Loucy (cell line): Measurements from ENCODE around the gene SDCCAG8.
A peak's percentile ranks its signal among the peaks of the same experiment; 100 is the strongest.

ENCODE experiments used
- H2AFZ ChIP-seq: fragments of 200-600 bp; sonication (generic); 2 replicates; pipeline ENCODE4 v1.6.0; 2016; ENCODE audit warnings: antibody characterized with exemption, mild to moderate bottlenecking, low read length, moderate library complexity
- H3F3A ChIP-seq: fragments of 200-600 bp; 2 replicates; pipeline ENCODE4 v1.6.0; 2016; ENCODE audit warnings: antibody characterized with exemption, low read depth, mild to moderate bottlenecking
- H3K27me3 ChIP-seq: fragments of 200-600 bp; sonication (generic); 2 replicates; pipeline ENCODE4 v1.6.1; 2014; ENCODE audit warnings: low read length, mild to moderate bottlenecking; ENCODE audit not compliant: insufficient read depth, poor library complexity, severe bottlenecking
- H3K36me3 ChIP-seq: fragments of 200-600 bp; sonication (generic); 2 replicates; pipeline ENCODE4 v1.6.1; 2016; ENCODE audit warnings: low read length; ENCODE audit not compliant: insufficient read depth
- H3K4me1 ChIP-seq: fragments of 200-600 bp; sonication (generic); 2 replicates; pipeline ENCODE4 v1.5.1; 2014; ENCODE audit warnings: low read length, mild to moderate bottlenecking; ENCODE audit not compliant: insufficient read depth, poor library complexity, severe bottlenecking
- H3K4me2 ChIP-seq: fragments of 200-600 bp; sonication (generic); 2 replicates; pipeline ENCODE4 v1.6.0; 2014; ENCODE audit warnings: antibody characterized with exemption, low read length, low read depth, mild to moderate bottlenecking; ENCODE audit not compliant: poor library complexity, severe bottlenecking
- H3K4me3 ChIP-seq: fragments of 200-600 bp; sonication (generic); 2 replicates; pipeline ENCODE4 v1.5.1; 2014; ENCODE audit warnings: low read length, mild to moderate bottlenecking, mixed read lengths; ENCODE audit not compliant: poor library complexity, severe bottlenecking
- H3K79me2 ChIP-seq: fragments of 200-600 bp; sonication (generic); 2 replicates; pipeline ENCODE4 v1.6.1; 2014; ENCODE audit warnings: low read length; ENCODE audit not compliant: insufficient read depth
- H3K9ac ChIP-seq: fragments of 200-600 bp; sonication (generic); 2 replicates; pipeline ENCODE4 v1.6.0; 2014; ENCODE audit warnings: mild to moderate bottlenecking, low read depth, low read length, moderate library complexity; ENCODE audit not compliant: poor library complexity, severe bottlenecking
- H3K9me2 ChIP-seq: fragments of 200-600 bp; sonication (generic); replicated peaks from 2 replicates; pipeline ENCODE4 v1.6.1; 2016; ENCODE audit warnings: low read depth, low read length, mixed read lengths
- H3K9me3 ChIP-seq: fragments of 200-600 bp; sonication (generic); 2 replicates; pipeline ENCODE4 v1.6.1; 2014; ENCODE audit warnings: mild to moderate bottlenecking, antibody characterized with exemption, low read length, low read depth; ENCODE audit not compliant: insufficient read depth
- H4K20me1 ChIP-seq: fragments of 200-600 bp; sonication (generic); 2 replicates; pipeline ENCODE4 v1.6.0; 2014; ENCODE audit warnings: antibody characterized with exemption, low read length, mild to moderate bottlenecking; ENCODE audit not compliant: insufficient read depth, poor library complexity, severe bottlenecking
- EZH2phosphoT487 ChIP-seq: fragments of 200-600 bp; IDR thresholded peaks from 2 replicates; pipeline ENCODE4 v1.6.1; 2018; ENCODE audit warnings: antibody characterized with exemption, mild to moderate bottlenecking, moderate library complexity, borderline replicate concordance
- TF ChIP-seq, protein P1 (sequence below): fragments of 200-600 bp; sonication (generic); conservative IDR thresholded peaks from 2 replicates; pipeline ENCODE4 v1.5.1; 2014; ENCODE audit warnings: mild to moderate bottlenecking, antibody characterized with exemption, low read length

Gene SDCCAG8

DNA sequence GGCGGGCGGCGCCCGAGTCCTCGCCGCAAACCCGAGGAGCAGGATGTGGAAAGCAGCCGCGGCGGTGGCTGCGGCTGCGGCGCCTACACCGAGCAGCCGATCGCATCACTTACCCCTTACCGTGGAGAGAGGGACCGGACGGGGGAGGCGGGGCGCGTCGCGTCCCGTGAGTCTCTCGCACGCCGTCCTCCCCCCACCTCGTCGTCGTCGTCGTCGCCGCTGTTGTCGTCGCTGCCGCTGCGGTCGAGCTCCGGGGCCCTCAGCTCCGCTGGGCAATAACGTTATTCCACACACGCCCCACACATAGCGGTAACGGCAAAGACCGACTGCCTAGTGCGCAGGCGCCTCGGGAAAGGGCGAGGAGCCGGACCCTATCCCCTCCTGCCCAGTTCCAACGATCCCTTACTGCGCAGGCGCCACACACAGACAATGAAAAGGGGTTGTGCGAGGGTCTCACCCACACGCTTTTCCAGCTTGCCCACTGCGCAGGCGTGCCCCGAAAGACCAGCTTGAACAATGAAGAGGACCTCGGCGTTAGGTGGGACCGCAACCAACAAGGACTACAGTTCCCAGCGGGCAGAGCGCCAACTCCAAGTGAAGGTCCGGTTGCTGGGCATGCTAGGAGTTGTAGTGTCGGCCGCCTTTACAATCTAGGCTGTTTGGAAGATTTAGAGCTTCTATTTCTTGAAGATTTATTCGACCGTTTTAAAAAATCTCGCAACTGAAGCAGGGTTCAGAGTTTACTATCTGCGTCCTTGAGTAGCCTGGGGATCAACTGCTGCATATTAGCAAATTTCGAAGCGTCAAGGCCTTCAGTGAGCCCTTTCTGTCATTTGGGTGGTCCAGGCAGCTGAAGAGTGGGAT, 682 bp upstream of the SDCCAG8 start, which contains the start of gene CEP170:
TSS of gene CEP170 (minus strand) at position 355 of the 864 bp plus-strand sequence. CDS start 30,001 bp downstream, outside the sequence.
- H3K79me2 ChIP-seq = peaks cover 83% of the 10 kb centered on the region
- peak within 1 kb of the TSS; percentile 83 for H3K4me3 ChIP-seq
- no peaks in the 10 kb centered on the region for H3K9me2 ChIP-seq
- H3K36me3 ChIP-seq = no peaks in the 10 kb centered on the region
- H3K4me2 ChIP-seq = peak within 1 kb of the TSS; percentile 94
- TF ChIP-seq, protein P1, sequence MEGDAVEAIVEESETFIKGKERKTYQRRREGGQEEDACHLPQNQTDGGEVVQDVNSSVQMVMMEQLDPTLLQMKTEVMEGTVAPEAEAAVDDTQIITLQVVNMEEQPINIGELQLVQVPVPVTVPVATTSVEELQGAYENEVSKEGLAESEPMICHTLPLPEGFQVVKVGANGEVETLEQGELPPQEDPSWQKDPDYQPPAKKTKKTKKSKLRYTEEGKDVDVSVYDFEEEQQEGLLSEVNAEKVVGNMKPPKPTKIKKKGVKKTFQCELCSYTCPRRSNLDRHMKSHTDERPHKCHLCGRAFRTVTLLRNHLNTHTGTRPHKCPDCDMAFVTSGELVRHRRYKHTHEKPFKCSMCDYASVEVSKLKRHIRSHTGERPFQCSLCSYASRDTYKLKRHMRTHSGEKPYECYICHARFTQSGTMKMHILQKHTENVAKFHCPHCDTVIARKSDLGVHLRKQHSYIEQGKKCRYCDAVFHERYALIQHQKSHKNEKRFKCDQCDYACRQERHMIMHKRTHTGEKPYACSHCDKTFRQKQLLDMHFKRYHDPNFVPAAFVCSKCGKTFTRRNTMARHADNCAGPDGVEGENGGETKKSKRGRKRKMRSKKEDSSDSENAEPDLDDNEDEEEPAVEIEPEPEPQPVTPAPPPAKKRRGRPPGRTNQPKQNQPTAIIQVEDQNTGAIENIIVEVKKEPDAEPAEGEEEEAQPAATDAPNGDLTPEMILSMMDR = no peak
- TF ChIP-seq EZH2phosphoT487 = no peak
- peaks cover 65% of the 10 kb centered on the region for H4K20me1 ChIP-seq
- H2AFZ ChIP-seq = peak within 1 kb of the TSS; percentile 86
- H3K9ac ChIP-seq = peak within 1 kb of the TSS; percentile 92
- H3K9me3 ChIP-seq = no peaks in the 10 kb centered on the region
- peaks cover 46% of the 10 kb centered on the region for H3K4me1 ChIP-seq
- H3K27me3 ChIP-seq = no peaks in the 10 kb centered on the region
- H3F3A ChIP-seq = no peaks in the 10 kb centered on the region

DNA sequence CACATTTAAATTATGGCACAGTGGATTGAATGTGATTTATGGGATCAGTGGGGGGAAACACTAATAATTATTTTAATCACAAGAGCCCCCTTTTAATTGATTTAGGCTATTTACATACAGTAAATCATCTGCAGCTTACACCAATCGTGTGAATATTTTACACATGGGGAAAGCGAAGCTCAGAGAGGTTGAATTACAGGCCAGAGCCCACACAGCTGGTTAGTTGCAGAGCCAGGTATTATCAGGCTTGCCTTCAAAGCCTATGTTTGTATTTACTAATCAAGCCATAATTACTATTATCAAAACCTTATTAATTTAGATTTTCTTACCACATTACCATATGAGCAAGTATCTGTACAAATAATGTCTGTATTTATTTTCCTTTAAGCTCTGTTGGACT, 749 bp downstream of the SDCCAG8 start:
- Histone ChIP-seq H3K36me3 (no peaks in the 10 kb centered on the region), H3K4me3 (peak overlapping the region; percentile 83), H3K4me2 (peak overlapping the region; percentile 86), H4K20me1 (peaks cover 51% of the 10 kb centered on the region), H3K27me3 (no peaks in the 10 kb centered on the region), H2AFZ (no peak overlapping the region), H3K9me2 (no peaks in the 10 kb centered on the region), H3K4me1 (peaks cover 44% of the 10 kb centered on the region), H3K9ac (peak overlapping the region; percentile 92), H3K79me2 (peaks cover 75% of the 10 kb centered on the region), H3F3A (no peaks in the 10 kb centered on the region), H3K9me3 (no peaks in the 10 kb centered on the region)
- no peak for TF ChIP-seq EZH2phosphoT487
- TF ChIP-seq, protein P1 = no peak

DNA sequence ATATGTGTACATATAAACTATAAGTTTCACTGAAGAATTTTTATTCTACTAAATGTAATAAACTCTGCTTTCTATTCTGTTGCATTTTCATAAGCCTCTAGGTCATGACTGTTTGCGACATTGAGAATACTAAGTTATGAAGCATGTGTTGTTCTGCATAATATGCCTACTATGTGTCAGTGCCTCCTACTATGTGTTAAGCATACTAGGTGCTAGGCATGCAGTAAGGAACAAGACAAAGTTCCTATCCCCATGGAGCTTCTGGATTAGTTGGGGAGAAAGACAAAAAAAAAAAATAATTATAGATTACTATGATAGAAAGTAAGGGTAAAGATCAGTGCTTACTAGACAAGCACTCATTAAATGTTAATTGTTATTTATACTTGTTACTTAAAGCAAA, 1.3 kb downstream of the SDCCAG8 start:
- peaks cover 45% of the 10 kb centered on the region for H4K20me1 ChIP-seq
- peak overlapping the region; percentile 92 for H3K9ac ChIP-seq
- H3K9me3 ChIP-seq = no peaks in the 10 kb centered on the region
- H3K36me3 ChIP-seq = no peaks in the 10 kb centered on the region
- H3F3A ChIP-seq = no peaks in the 10 kb centered on the region
- H3K4me2 ChIP-seq = peak overlapping the region; percentile 86
- peaks cover 69% of the 10 kb centered on the region for H3K79me2 ChIP-seq
- H3K9me2 ChIP-seq = no peaks in the 10 kb centered on the region
- H3K4me3 ChIP-seq = peak overlapping the region; percentile 83
- H3K4me1 ChIP-seq = peaks cover 38% of the 10 kb centered on the region
- TF ChIP-seq EZH2phosphoT487 = no peak
- TF ChIP-seq, protein P1 = no peak
- no peak overlapping the region for H2AFZ ChIP-seq
- H3K27me3 ChIP-seq = no peaks in the 10 kb centered on the region
